IgD-negative memory B cell (primary cell): ENCODE data around the gene FCN3. TPM values are rescaled to one million over a fixed set of nuclear protein-coding genes. Genes with fewer than 3 reads are reported as not detected.
A peak's percentile ranks its signal among the peaks of the same experiment; 100 is the strongest.

Experiments used
- H3K27ac Mint-ChIP-seq, 3 donors: one replicate each; pipeline ENCODE4 v1.8.0; 2020 to 2022; ENCODE audit warnings: mild to moderate bottlenecking in 3 of 3, mixed read lengths in 3 of 3, moderate library complexity in 1 of 3
- H3K27me3 Mint-ChIP-seq: one replicate; pipeline ENCODE4 v1.8.0; 2021; ENCODE audit warnings: mixed read lengths
- H3K36me3 Mint-ChIP-seq: one replicate; pipeline ENCODE4 v1.8.0; 2020; ENCODE audit warnings: mild to moderate bottlenecking, mixed read lengths
- H3K4me1 Mint-ChIP-seq, 3 donors: one replicate each; pipeline ENCODE4 v1.8.0; 2020 to 2022; ENCODE audit warnings: mixed read lengths in 3 of 3, mild to moderate bottlenecking in 1 of 3
- H3K4me3 Mint-ChIP-seq, 4 donors: one replicate each; pipeline ENCODE4 v1.8.0; 2020 to 2022; ENCODE audit warnings: mild to moderate bottlenecking in 4 of 4, mixed read lengths in 4 of 4, moderate library complexity in 3 of 4
- H3K9me3 Mint-ChIP-seq, 3 donors: one replicate each; pipeline ENCODE4 v1.8.0; 2020 to 2021; ENCODE audit warnings: mixed read lengths in 3 of 3, mild to moderate bottlenecking in 1 of 3
- polyA plus RNA-seq: library from polyadenylated mRNA; unstranded; fragments of 300-500 nt; fragmentation: Illumina TruSeq; gene quantifications from one replicate; pipeline ENCODE4 v1.2.3, GENCODE V29; 2021

Gene FCN3
- polyA plus RNA-seq, 1 donor from 2014 or later = not detected

- H3K9me3 Mint-ChIP-seq = no peaks in the 10 kb centered on the region
- H3K4me3 Mint-ChIP-seq = peak overlapping the region; percentile 12 to 86 (median 75)
- peaks cover 25 to 33% (median 32%) of the 10 kb centered on the region in 3 donors for H3K4me1 Mint-ChIP-seq
- no peaks in the 10 kb centered on the region for H3K36me3 Mint-ChIP-seq
- peaks cover 2% of the 10 kb centered on the region for H3K27me3 Mint-ChIP-seq
- H3K27ac Mint-ChIP-seq = no peak overlapping the region
These were observed 13.6 kb downstream of the FCN3 start for GRCh38 chr1:27361044-27361402.

GRCh38 chr1:27360159-27361043, 14.2 kb downstream of the FCN3 start:
- Mint-ChIP-seq H3K36me3 (no peaks in the 10 kb centered on the region), H3K27ac (no peak overlapping the region), H3K4me3 (peak overlapping the region; percentile 12 to 86 (median 75)), H3K9me3 (no peaks in the 10 kb centered on the region), H3K27me3 (peaks cover 2% of the 10 kb centered on the region), H3K4me1 (peaks cover 25 to 39% (median 32%) of the 10 kb centered on the region in 3 donors)

DNA sequence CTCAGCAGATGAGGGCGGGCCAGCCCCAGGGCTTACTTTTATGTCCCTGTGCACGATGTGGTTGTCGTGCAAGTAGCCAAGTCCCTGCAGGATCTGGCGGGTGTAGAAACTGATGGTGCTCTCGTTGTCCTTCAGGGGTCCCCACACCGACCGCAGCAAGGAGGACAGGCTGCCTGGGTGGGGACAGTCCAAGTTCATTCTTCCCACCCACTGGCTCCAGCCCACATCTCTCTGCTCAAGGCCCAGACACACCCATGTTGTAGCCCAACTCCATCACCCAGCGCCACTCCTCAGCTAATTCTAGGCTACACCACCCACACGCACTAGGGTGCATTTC, 14.8 kb downstream of the FCN3 start:
- no peaks in the 10 kb centered on the region for H3K36me3 Mint-ChIP-seq
- H3K4me3 Mint-ChIP-seq = peak overlapping the region; percentile 12 to 86 (median 75)
- no peak overlapping the region for H3K27ac Mint-ChIP-seq
- peaks cover 20 to 35% (median 29%) of the 10 kb centered on the region in 3 donors for H3K4me1 Mint-ChIP-seq
- H3K9me3 Mint-ChIP-seq = no peaks in the 10 kb centered on the region
- peaks cover 2% of the 10 kb centered on the region for H3K27me3 Mint-ChIP-seq

DNA sequence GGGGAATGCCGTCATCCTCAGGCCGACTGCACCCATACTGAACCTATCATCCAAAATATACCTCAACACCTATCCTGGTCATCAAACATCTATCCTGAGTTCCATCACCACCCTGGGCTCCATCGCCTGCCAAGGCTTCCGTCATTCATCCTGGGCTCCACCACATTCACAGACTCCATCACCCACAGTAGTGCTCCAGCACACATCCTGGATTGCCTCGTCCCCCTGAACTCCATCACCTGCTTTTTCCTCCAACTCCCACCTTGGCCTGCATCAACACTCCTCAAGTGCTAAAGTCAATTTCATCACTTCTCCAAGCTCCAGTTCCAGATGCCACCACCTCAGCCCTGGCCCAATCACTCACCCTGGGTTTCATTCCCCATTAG, 15.7 kb downstream of the FCN3 start:
- Mint-ChIP-seq H3K27ac (peak overlapping the region in 2 of 3 donors; percentile 23 to 85), H3K27me3 (peaks cover 2% of the 10 kb centered on the region), H3K4me3 (peak overlapping the region; percentile 12 to 77 (median 67)), H3K9me3 (no peaks in the 10 kb centered on the region), H3K4me1 (peaks cover 17 to 32% (median 29%) of the 10 kb centered on the region in 3 donors), H3K36me3 (no peaks in the 10 kb centered on the region)

- peak overlapping the region in 2 of 4 donors; percentile 72 to 85 for H3K4me3 Mint-ChIP-seq
- no peaks in the 10 kb centered on the region for H3K9me3 Mint-ChIP-seq
- peaks cover 17 to 32% (median 29%) of the 10 kb centered on the region in 3 donors for H3K4me1 Mint-ChIP-seq
- no peaks in the 10 kb centered on the region for H3K36me3 Mint-ChIP-seq
- peaks cover 2% of the 10 kb centered on the region for H3K27me3 Mint-ChIP-seq
- H3K27ac Mint-ChIP-seq = peak overlapping the region; percentile 59 to 85 (median 71)
These were observed 16.3 kb downstream of the FCN3 start for GRCh38 chr1:27358038-27358927.

DNA sequence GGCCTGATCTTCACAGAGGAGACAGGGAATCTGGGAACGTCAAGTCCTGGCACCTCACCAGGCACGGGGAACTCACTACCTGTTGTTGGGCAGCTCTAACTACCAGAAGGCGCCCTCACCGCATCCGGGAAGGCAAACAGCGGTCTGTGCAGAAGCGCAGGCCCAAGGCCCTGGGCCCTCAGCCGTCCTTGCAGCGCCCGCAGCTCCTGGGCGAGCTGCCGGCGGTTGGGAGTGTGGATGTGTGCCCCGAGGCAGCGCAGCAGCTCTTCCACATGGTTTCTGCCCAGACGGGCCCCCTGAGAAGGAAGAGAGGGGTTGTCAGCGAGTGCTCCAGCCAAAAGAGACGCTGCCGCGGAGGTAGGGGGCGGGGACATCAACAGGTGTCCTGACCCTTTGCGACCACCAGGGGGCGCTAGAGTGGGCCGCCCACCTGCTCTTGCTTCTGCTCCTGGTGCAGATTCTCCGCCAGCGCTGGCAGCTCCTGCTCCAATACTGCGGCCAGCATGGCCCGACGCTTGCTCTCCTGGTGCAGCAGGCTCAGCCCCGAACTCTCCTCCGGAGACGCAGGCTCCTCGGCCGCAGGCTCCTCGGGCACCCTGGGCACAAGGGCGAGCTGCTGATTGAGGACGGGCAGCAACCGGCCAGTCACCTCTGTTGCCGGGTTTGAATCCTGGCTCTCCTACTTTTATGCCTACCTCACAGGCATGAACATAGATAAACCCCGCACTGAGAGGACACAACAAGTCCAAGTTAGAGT, 17.2 kb downstream of the FCN3 start:
- no peaks in the 10 kb centered on the region for H3K9me3 Mint-ChIP-seq
- H3K36me3 Mint-ChIP-seq = no peaks in the 10 kb centered on the region
- peak overlapping the region; percentile 75 to 91 (median 86) for H3K4me3 Mint-ChIP-seq
- peak overlapping the region; percentile 59 to 86 (median 84) for H3K27ac Mint-ChIP-seq
- peaks cover 17 to 32% (median 29%) of the 10 kb centered on the region in 3 donors for H3K4me1 Mint-ChIP-seq
- H3K27me3 Mint-ChIP-seq = peaks cover 2% of the 10 kb centered on the region

DNA sequence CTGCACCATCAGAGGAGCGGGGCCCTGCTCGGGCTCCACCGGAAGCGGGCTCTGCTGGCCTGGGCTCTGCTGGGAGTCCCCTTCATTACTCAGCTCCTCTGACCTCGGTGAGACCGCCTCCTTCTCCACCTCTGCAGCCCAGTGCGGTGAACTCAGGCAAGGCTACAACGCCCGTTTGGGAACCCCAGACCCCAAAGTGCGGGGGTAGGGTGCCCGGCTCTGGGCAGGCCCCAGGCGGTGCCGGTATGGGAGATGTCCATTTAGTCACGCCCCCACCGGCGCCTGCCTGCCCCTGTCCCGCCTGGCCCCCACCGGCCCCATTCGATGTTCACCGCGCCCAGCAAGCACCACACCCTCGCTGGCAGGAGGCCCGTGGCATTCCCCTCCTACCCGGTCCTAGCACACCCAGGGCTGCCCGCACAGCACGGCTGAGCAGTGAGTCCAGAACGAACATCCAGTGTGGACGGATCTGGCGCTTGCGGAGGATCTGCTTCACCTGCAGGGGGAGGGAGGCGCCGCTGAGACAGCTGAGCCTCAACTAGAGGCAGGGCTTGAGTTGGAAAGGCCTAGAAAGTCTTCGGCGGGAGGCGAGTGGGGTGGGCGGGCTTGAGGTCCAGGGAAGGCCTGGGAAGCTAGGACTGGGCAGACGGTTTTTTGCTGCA, 17.9 kb downstream of the FCN3 start:
- Mint-ChIP-seq H3K27ac (peak overlapping the region; percentile 59 to 86 (median 84)), H3K36me3 (no peaks in the 10 kb centered on the region), H3K4me1 (peaks cover 17 to 32% (median 29%) of the 10 kb centered on the region in 3 donors), H3K9me3 (no peaks in the 10 kb centered on the region), H3K27me3 (peaks cover 2% of the 10 kb centered on the region), H3K4me3 (peak overlapping the region; percentile 75 to 88 (median 81))

- peaks cover 17 to 32% (median 29%) of the 10 kb centered on the region in 3 donors for H3K4me1 Mint-ChIP-seq
- H3K36me3 Mint-ChIP-seq = no peaks in the 10 kb centered on the region
- H3K4me3 Mint-ChIP-seq = peak overlapping the region; percentile 75 to 88 (median 81)
- peak overlapping the region in 2 of 3 donors; percentile 39 to 85 for H3K27ac Mint-ChIP-seq
- H3K9me3 Mint-ChIP-seq = no peaks in the 10 kb centered on the region
- H3K27me3 Mint-ChIP-seq = peaks cover 2% of the 10 kb centered on the region
These were observed 18.4 kb downstream of the FCN3 start for GRCh38 chr1:27356277-27356618.

DNA sequence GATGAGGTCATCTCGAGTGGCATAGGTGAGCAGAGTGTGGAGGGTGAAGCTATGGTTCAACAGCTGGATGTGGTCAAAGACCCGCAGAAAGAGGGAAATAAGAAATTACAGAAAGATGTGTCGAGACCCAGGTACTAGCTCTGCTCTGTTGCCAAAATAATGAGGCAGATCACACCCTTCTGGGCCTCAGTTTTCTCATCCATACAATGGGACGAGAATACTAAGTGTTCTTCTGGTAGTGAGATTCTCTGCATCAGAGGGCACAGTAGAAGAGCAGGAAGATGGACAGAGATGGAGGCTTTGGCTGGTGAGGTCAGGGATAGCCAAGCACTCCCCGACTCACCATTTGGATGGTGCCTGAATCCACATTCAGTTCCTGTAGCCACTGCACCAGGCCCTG, 18.9 kb downstream of the FCN3 start:
- peaks cover 17 to 32% (median 29%) of the 10 kb centered on the region in 3 donors for H3K4me1 Mint-ChIP-seq
- H3K4me3 Mint-ChIP-seq = peak overlapping the region in 3 of 4 donors; percentile 9 to 87 (median 85)
- no peaks in the 10 kb centered on the region for H3K9me3 Mint-ChIP-seq
- peak overlapping the region in 2 of 3 donors; percentile 81 to 85 for H3K27ac Mint-ChIP-seq
- H3K27me3 Mint-ChIP-seq = peaks cover 2% of the 10 kb centered on the region
- H3K36me3 Mint-ChIP-seq = no peaks in the 10 kb centered on the region

DNA sequence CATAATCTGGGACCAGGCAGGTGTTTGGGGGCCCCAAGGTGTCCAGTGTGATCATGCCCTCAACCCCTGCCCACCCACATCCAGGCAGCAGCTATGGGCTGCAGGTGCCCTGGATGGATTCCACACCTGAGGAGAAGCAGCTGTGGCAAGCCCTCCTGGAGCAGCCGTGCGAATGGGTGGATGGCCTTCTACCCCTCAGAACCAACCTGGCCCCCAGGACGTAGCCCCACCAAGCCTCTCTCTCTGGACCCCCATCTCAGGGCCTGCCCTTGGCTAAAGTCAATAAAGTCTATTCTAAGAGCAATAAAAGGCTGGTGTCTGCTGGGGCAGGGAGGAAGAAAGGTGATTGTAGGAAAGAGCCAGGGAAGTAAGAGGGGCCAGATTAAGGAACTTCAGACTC, 21.0 kb downstream of the FCN3 start:
- Mint-ChIP-seq H3K36me3 (no peaks in the 10 kb centered on the region), H3K27ac (peak overlapping the region in 1 of 3 donors; percentile 7), H3K4me3 (peak overlapping the region in 2 of 4 donors; percentile 14 to 58), H3K4me1 (peaks cover 8 to 19% (median 17%) of the 10 kb centered on the region in 3 donors), H3K27me3 (no peaks in the 10 kb centered on the region), H3K9me3 (no peaks in the 10 kb centered on the region)

DNA sequence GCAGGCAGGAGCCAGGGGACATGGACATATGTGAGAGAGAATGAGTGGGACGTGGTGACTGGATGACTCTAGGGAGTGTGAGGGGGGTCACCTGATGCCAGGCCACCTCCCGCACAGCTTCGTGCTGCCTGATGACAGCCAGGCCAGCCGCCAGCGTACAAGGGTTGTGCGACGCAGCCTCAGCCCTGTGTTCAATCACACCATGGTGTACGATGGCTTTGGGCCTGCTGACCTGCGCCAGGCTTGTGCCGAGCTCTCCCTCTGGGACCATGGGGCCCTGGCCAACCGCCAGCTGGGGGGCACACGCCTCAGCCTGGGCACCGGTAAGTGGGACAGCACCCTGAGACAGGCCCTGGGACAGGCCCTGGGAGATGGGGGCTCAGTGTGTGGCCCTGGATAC, 21.5 kb downstream of the FCN3 start:
- Mint-ChIP-seq H3K9me3 (no peaks in the 10 kb centered on the region), H3K4me3 (peak overlapping the region in 1 of 4 donors; percentile 84), H3K36me3 (no peaks in the 10 kb centered on the region), H3K27me3 (no peaks in the 10 kb centered on the region), H3K4me1 (peaks cover 8 to 19% (median 17%) of the 10 kb centered on the region in 3 donors), H3K27ac (no peak overlapping the region)

DNA sequence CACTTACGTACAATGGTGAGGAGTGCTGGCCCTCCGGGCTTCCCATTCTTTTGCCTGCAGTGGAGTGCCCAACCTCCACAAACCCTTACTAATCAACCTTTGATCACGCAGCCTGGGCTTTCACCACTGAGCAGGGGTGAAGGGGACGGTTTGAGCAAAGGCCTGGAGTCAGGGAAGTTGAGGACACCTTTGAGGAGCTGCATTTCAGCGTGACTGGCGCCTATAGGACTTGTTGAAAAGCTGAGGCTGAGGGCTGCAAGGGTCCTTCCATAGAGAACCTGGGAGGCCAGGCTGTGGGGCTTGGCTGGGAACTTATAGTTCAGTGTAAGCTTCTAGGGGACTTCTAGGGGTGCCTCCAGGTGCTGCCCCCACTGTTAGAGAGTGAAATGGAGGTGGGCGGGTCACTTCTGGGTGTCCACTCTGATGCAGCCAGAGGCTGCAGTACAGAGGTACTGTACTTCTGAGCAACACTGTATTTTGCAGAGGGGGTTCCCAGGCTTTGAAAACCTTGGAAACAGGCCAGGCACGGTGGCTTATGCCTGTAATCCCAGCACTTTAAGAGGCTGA, 23.0 kb downstream of the FCN3 start:
- Mint-ChIP-seq H3K27ac (no peak overlapping the region), H3K27me3 (no peaks in the 10 kb centered on the region), H3K4me1 (peaks cover 5 to 14% (median 8%) of the 10 kb centered on the region in 3 donors), H3K9me3 (no peaks in the 10 kb centered on the region), H3K36me3 (no peaks in the 10 kb centered on the region), H3K4me3 (peak overlapping the region in 1 of 4 donors; percentile 20)

- H3K36me3 Mint-ChIP-seq = no peaks in the 10 kb centered on the region
- H3K4me3 Mint-ChIP-seq = no peak overlapping the region
- H3K9me3 Mint-ChIP-seq = no peaks in the 10 kb centered on the region
- no peaks in the 10 kb centered on the region for H3K27me3 Mint-ChIP-seq
- peaks cover 7 to 13% (median 10%) of the 10 kb centered on the region in 3 donors for H3K4me1 Mint-ChIP-seq
- H3K27ac Mint-ChIP-seq = peak overlapping the region in 1 of 3 donors; percentile 73
These were observed 23.7 kb downstream of the FCN3 start for GRCh38 chr1:27350663-27351540.
